D721Med (cell line): Measurements from ENCODE around the gene CCDC124.

ENCODE experiments used
- DNase-seq: peaks from one replicate; pipeline ENCODE4 v3.0.0; 2011; ENCODE audit warnings: low spot score; ENCODE audit not compliant: insufficient read length
- FAIRE-seq: peaks from 2 replicates; lab custom pipeline; 2011; peaks lifted over from hg19 to GRCh38; lab: Jason Lieb, UNC
- CTCF ChIP-seq: IDR thresholded peaks from 2 replicates; pipeline ENCODE4 v1.5.1; 2012; ENCODE audit warnings: mild to moderate bottlenecking, control low read depth; ENCODE audit not compliant: insufficient read depth; ENCODE audit errors: missing control alignments

The CCDC124 gene

GRCh38 chr19:17969096-17969792, 36.4 kb downstream of the CCDC124 start:
- no peak for DNase-seq
- FAIRE-seq, result no peak
- TF ChIP-seq CTCF, result no peak

- no peak for TF ChIP-seq CTCF
- DNase-seq (no peak), FAIRE-seq (no peak)
Measured at GRCh38 chr19:17972230-17972629, 39.4 kb downstream of the CCDC124 start.

GRCh38 chr19:17973759-17974158, 40.9 kb downstream of the CCDC124 start:
- no peak for FAIRE-seq
- no peak for DNase-seq
- TF ChIP-seq CTCF, result no peak

GRCh38 chr19:17974551-17974950, 41.7 kb downstream of the CCDC124 start:
- no peak for TF ChIP-seq CTCF
- DNase-seq (no peak), FAIRE-seq (no peak)

GRCh38 chr19:17975032-17975431, 42.2 kb downstream of the CCDC124 start:
- DNase-seq (no peak), FAIRE-seq (no peak)
- TF ChIP-seq CTCF, result no peak

GRCh38 chr19:17977021-17977420, 44.2 kb downstream of the CCDC124 start:
- TF ChIP-seq CTCF, result no peak
- DNase-seq (no peak), FAIRE-seq (no peak)

GRCh38 chr19:17977488-17977887, 44.7 kb downstream of the CCDC124 start:
- DNase-seq (no peak), FAIRE-seq (no peak)
- TF ChIP-seq CTCF, result no peak
